H9 (cell line): ENCODE measurements around the gene DPEP3. TPM values are rescaled to one million over a fixed set of nuclear protein-coding genes. Genes with fewer than 3 reads are reported as not detected.

Experiments
- DNase-seq: peaks from one replicate; pipeline ENCODE4 v3.0.0-alpha.2; 2017
- H2AFZ ChIP-seq: one replicate; pipeline ENCODE4 v1.6.1; 2013; ENCODE audit warnings: mild to moderate bottlenecking, low read length, control low read depth, moderate library complexity
- H2AK5ac ChIP-seq: 2 replicates; pipeline ENCODE4 v1.6.1; 2013; ENCODE audit warnings: low read length, control low read depth, mixed read lengths; ENCODE audit not compliant: insufficient read length
- H2BK120ac ChIP-seq: one replicate; pipeline ENCODE4 v1.6.1; 2013; ENCODE audit warnings: low read depth, mild to moderate bottlenecking, low read length, control low read depth, inconsistent platforms; ENCODE audit not compliant: poor library complexity, severe bottlenecking
- H2BK12ac ChIP-seq: 2 replicates; pipeline ENCODE4 v1.6.1; 2013; ENCODE audit warnings: low read length, control low read depth, mixed read lengths, low read depth; ENCODE audit not compliant: insufficient read length
- H2BK15ac ChIP-seq: 2 replicates; pipeline ENCODE4 v1.6.1; 2013; ENCODE audit warnings: low read depth, low read length, control low read depth
- H2BK20ac ChIP-seq: one replicate; pipeline ENCODE4 v1.6.1; 2013; ENCODE audit warnings: low read depth, mild to moderate bottlenecking, low read length, control low read depth, inconsistent platforms; ENCODE audit not compliant: poor library complexity, severe bottlenecking
- H2BK5ac ChIP-seq: 2 replicates; pipeline ENCODE4 v1.6.1; 2013; ENCODE audit warnings: low read length, control low read depth, mixed read lengths; ENCODE audit not compliant: insufficient read length
- H3K14ac ChIP-seq: 2 replicates; pipeline ENCODE4 v1.6.1; 2013; ENCODE audit warnings: low read length, control low read depth; ENCODE audit not compliant: insufficient read depth
- H3K18ac ChIP-seq: 2 replicates; pipeline ENCODE4 v1.6.1; 2013; ENCODE audit warnings: low read depth, mild to moderate bottlenecking, mixed read lengths, low read length, control low read depth; ENCODE audit not compliant: insufficient read length
- H3K23ac ChIP-seq: 2 replicates; pipeline ENCODE4 v1.6.1; 2013; ENCODE audit warnings: low read length, control low read depth, mixed read lengths, low read depth; ENCODE audit not compliant: insufficient read length
- H3K23me2 ChIP-seq: 2 replicates; pipeline ENCODE4 v1.6.1; 2013; ENCODE audit warnings: low read depth, mild to moderate bottlenecking, mixed read lengths, low read length, control low read depth; ENCODE audit not compliant: insufficient read length, poor library complexity, severe bottlenecking
- H3K27ac ChIP-seq: 2 replicates; pipeline ENCODE4 v1.5.1; 2013; ENCODE audit warnings: low read length, control low read depth, mixed read lengths, low read depth; ENCODE audit not compliant: insufficient read length
- H3K27me3 ChIP-seq: 2 replicates; pipeline ENCODE4 v1.6.1; 2013; ENCODE audit warnings: low read length, control low read depth, inconsistent platforms; ENCODE audit not compliant: insufficient read depth
- H3K4ac ChIP-seq: 2 replicates; pipeline ENCODE4 v1.6.1; 2013; ENCODE audit warnings: low read depth, mild to moderate bottlenecking, control low read depth, inconsistent platforms, low read length, moderate library complexity
- H3K4me1 ChIP-seq: 2 replicates; pipeline ENCODE4 v1.6.1; 2013; ENCODE audit warnings: low read length, control low read depth, inconsistent platforms; ENCODE audit not compliant: insufficient read depth
- H3K4me2 ChIP-seq: 2 replicates; pipeline ENCODE4 v1.6.1; 2013; ENCODE audit warnings: low read length, control low read depth, mixed read lengths; ENCODE audit not compliant: insufficient read length, insufficient read depth
- H3K56ac ChIP-seq: 2 replicates; pipeline ENCODE4 v1.6.1; 2013; ENCODE audit warnings: low read depth, mild to moderate bottlenecking, mixed read lengths, low read length, control low read depth; ENCODE audit not compliant: insufficient read length
- H3K79me1 ChIP-seq: 2 replicates; pipeline ENCODE4 v1.6.1; 2013; ENCODE audit warnings: low read depth, mild to moderate bottlenecking, moderate library complexity, low read length, control low read depth, inconsistent platforms; ENCODE audit not compliant: insufficient read depth, poor library complexity, severe bottlenecking
- H3K79me2 ChIP-seq: 2 replicates; pipeline ENCODE4 v1.6.1; 2013; ENCODE audit warnings: low read length, control low read depth, inconsistent platforms; ENCODE audit not compliant: insufficient read depth
- H3K9ac ChIP-seq: 2 replicates; pipeline ENCODE4 v1.6.1; 2013; ENCODE audit warnings: low read length, control low read depth, mixed read lengths; ENCODE audit not compliant: insufficient read length; ENCODE audit errors: extremely low read depth
- H3K9me3 ChIP-seq: one replicate; pipeline ENCODE4 v1.6.1; 2013; ENCODE audit warnings: low read depth, low read length, inconsistent platforms; ENCODE audit not compliant: control insufficient read depth
- H3T11ph ChIP-seq: one replicate; pipeline ENCODE4 v1.6.1; 2013; ENCODE audit warnings: mild to moderate bottlenecking, low read length, control low read depth, inconsistent platforms
- H4K20me1 ChIP-seq: one replicate; pipeline ENCODE4 v1.6.1; 2013; ENCODE audit not compliant: control insufficient read depth, insufficient read length, insufficient read depth
- H4K5ac ChIP-seq: 2 replicates; pipeline ENCODE4 v1.6.1; 2013; ENCODE audit warnings: low read depth, mild to moderate bottlenecking, mixed read lengths, low read length, control low read depth; ENCODE audit not compliant: insufficient read length
- H4K8ac ChIP-seq: replicated peaks from 2 replicates; pipeline ENCODE4 v1.6.1; 2013; ENCODE audit warnings: low read length, control low read depth, mixed read lengths, low read depth; ENCODE audit not compliant: insufficient read length
- H4K91ac ChIP-seq: 2 replicates; pipeline ENCODE4 v1.6.1; 2013; ENCODE audit warnings: low read depth, mild to moderate bottlenecking, moderate library complexity, mixed read lengths, low read length, control low read depth; ENCODE audit not compliant: insufficient read length
- H3K27ac Mint-ChIP-seq, 3 experiments: 2 replicates in 2 of 3; 3 replicates in 1 of 3; pipeline ENCODE4 v1.8.0; 2020 to 2021; ENCODE audit warnings: mixed read lengths in 3 of 3, mild to moderate bottlenecking in 1 of 3, moderate library complexity in 1 of 3
- H3K27me3 Mint-ChIP-seq: 2 replicates; pipeline ENCODE4 v1.8.0; 2021; ENCODE audit warnings: low read depth, mild to moderate bottlenecking, moderate library complexity, mixed read lengths
- H3K36me3 Mint-ChIP-seq, 3 experiments: 2 replicates in 2 of 3; 3 replicates in 1 of 3; pipeline ENCODE4 v1.8.0; 2020 to 2021; ENCODE audit warnings: low read depth in 3 of 3, mixed read lengths in 3 of 3; ENCODE audit not compliant: insufficient read depth in 1 of 3
- H3K4me1 Mint-ChIP-seq, 2 experiments: 2 replicates each; pipeline ENCODE4 v1.8.0; 2020; ENCODE audit warnings: mixed read lengths in 2 of 2
- H3K4me3 Mint-ChIP-seq, 2 experiments: 2 replicates in 1 of 2; 3 replicates in 1 of 2; pipeline ENCODE4 v1.8.0; 2020 to 2021; ENCODE audit warnings: mild to moderate bottlenecking in 2 of 2, mixed read lengths in 2 of 2, moderate library complexity in 1 of 2
- H3K9me3 Mint-ChIP-seq, 2 experiments: 2 replicates in 1 of 2; 3 replicates in 1 of 2; pipeline ENCODE4 v1.8.0; 2020; ENCODE audit warnings: mild to moderate bottlenecking in 2 of 2, mixed read lengths in 2 of 2, moderate library complexity in 1 of 2
- CTCF ChIP-seq: fragments of 200-600 bp; sonication (generic); conservative IDR thresholded peaks from 3 replicates; pipeline ENCODE4 v1.8.0; 2021; ENCODE audit warnings: antibody characterized with exemption, mild to moderate bottlenecking
- WGBS: extraction: QIAGEN DNeasy Blood & Tissue Kit; methylation state at CpG from one replicate; pipeline ENCODE4 v1.1.7; 2013; ENCODE audit warnings: missing lambda C conversion rate, low lambda C conversion rate, mixed read lengths; ENCODE audit not compliant: insufficient read length; ENCODE audit errors: extremely low coverage; 5-methylcytosine and 5-hydroxymethylcytosine counted together
- total RNA-seq: library from RNA; stranded (reverse); gene quantifications from 2 replicates; pipeline ENCODE4 v1.2.1, GENCODE V29; 2021

Gene DPEP3
- total RNA-seq, 1 experiment from 2014 or later: 0.68 TPM

- Histone ChIP-seq H3K27ac (no peak within 1 kb of the TSS), H3T11ph (no peak within 1 kb of the TSS), H2AK5ac (no peak within 1 kb of the TSS), H4K8ac (no peak within 1 kb of the TSS), H2BK12ac (no peak within 1 kb of the TSS), H3K4me1 (peaks cover 1% of the 10 kb centered on the region; the same call in 1 of the 2 replicates), H3K4me2 (no peak within 1 kb of the TSS), H2AFZ (no peak within 1 kb of the TSS), H3K4ac (no peak within 1 kb of the TSS), H4K91ac (no peak within 1 kb of the TSS), H3K27me3 (no peaks in the 10 kb centered on the region), H2BK15ac (no peak within 1 kb of the TSS), H4K5ac (no peak within 1 kb of the TSS), H3K79me2 (no peaks in the 10 kb centered on the region), H2BK5ac (no peak within 1 kb of the TSS), H2BK120ac (no peak within 1 kb of the TSS), H3K18ac (no peak within 1 kb of the TSS), H3K56ac (no peak within 1 kb of the TSS), H3K23me2 (peaks cover 16% of the 10 kb centered on the region), H3K14ac (no peak within 1 kb of the TSS), H3K79me1 (no peaks in the 10 kb centered on the region), H4K20me1 (no peaks in the 10 kb centered on the region), H3K9ac (no peak within 1 kb of the TSS), H2BK20ac (no peak within 1 kb of the TSS), H3K9me3 (no peaks in the 10 kb centered on the region), H3K23ac (no peak within 1 kb of the TSS)
- peak; percentile 43; the same call in 2 of the 3 replicates for TF ChIP-seq CTCF
- H3K36me3 Mint-ChIP-seq: peaks cover 14 to 43% (median 15%) of the 10 kb centered on the region in 3 experiments
- H3K9me3 Mint-ChIP-seq: peaks cover 0 to 2% of the 10 kb centered on the region in 2 experiments; a peak in 2 of 5 replicates
- H3K4me1 Mint-ChIP-seq: peaks cover 14 to 17% of the 10 kb centered on the region in 2 experiments
- DNase-seq: no peak
- H3K27ac Mint-ChIP-seq: no peak within 1 kb of the TSS
- H3K27me3 Mint-ChIP-seq: peaks cover 10% of the 10 kb centered on the region
- H3K4me3 Mint-ChIP-seq: peak within 1 kb of the TSS in 1 of 2 experiments; percentile 35; a peak in 2 of 5 replicates
- WGBS: no CpG with 5 or more reads among the region's 15 CpGs
Measured at GRCh38 chr16:67931712-67932461, 48.4 kb downstream of the DPEP3 start, which contains the start of gene CTRL. TSS of gene CTRL (minus strand) at chr16:67931862. CDS start at chr16:67931852, 10 bp downstream.
